Measurements from ENCODE around the gene DNAJB6.
A peak's percentile ranks its signal among the peaks of the same experiment; 100 is the strongest.

DNAJB6 gene

DNA sequence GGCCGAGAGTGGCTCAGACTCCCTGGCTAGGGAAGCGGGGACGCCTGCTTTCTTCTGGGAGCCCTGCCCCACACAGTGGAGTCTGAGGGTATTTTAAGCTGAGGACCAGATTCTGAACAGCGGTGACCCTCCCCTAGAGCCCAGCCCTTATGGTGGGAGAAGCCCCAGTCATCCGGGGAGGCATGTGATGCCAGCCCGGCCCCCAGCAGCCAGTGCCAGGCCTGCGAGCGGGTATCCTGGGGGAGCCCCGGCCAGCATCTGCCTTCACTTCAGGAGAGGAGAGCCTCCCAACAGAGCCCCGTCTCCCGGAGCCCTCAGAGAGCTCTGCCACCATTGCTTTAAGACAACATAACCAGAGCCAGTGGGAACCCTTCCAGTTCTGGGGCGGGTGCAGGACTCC, 41.5 kb upstream of the DNAJB6 start:
- H3K4me3 ChIP-seq (ENCODE audit: control insufficient read depth, low read depth, low read length): no peak overlapping the region
- no peak for DNase-seq (ENCODE audit: low read depth)
- TF ChIP-seq, protein P1, sequence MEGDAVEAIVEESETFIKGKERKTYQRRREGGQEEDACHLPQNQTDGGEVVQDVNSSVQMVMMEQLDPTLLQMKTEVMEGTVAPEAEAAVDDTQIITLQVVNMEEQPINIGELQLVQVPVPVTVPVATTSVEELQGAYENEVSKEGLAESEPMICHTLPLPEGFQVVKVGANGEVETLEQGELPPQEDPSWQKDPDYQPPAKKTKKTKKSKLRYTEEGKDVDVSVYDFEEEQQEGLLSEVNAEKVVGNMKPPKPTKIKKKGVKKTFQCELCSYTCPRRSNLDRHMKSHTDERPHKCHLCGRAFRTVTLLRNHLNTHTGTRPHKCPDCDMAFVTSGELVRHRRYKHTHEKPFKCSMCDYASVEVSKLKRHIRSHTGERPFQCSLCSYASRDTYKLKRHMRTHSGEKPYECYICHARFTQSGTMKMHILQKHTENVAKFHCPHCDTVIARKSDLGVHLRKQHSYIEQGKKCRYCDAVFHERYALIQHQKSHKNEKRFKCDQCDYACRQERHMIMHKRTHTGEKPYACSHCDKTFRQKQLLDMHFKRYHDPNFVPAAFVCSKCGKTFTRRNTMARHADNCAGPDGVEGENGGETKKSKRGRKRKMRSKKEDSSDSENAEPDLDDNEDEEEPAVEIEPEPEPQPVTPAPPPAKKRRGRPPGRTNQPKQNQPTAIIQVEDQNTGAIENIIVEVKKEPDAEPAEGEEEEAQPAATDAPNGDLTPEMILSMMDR (conservative IDR thresholded peaks at IDR 0.05; ENCODE audit: control insufficient read depth, insufficient read depth, low read depth, low read length): no peak

DNA sequence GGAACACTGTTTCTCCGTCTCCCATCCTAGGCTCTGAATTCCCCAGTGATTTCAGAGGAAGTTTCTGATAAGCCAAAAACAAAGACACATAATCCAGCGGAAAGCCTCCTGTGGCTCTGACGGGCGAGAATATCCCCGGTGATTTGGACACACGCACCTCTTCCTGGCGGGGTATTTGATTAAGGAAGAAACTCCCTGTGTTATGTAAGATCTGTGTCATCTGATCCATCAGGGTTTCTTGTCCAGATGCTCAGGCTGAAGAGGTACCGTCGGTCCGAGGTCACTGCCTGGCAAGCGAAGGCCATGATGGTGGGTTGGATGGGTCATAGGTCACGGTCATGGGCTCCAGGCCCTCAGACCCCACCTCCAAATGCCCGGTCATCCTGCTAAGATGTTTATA, 39.6 kb upstream of the DNAJB6 start:
- no peak overlapping the region for H3K4me3 ChIP-seq (ENCODE audit: control insufficient read depth, low read depth, low read length)
- DNase-seq (ENCODE audit: low read depth): no peak
- TF ChIP-seq, protein P1 (conservative IDR thresholded peaks at IDR 0.05; ENCODE audit: control insufficient read depth, insufficient read depth, low read depth, low read length): no peak

DNA sequence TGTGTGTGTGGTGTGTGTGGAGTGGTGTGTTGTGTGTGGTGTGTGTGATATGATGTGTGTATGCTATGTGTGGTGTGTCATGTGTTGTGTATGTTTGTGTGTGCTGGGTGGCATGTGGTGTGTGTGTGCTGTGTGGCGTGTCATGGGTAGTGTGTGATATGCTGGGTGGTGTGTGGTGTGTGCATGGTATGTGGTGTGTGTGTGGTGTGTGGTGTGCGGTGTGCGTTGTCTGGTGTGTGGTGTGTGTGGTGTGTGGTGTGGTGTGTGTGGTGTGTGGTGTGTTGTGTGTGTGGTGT, 37.5 kb upstream of the DNAJB6 start:
- H3K4me3 ChIP-seq (ENCODE audit: control insufficient read depth, low read depth, low read length): no peak overlapping the region
- no peak for DNase-seq (ENCODE audit: low read depth)
- TF ChIP-seq, protein P1 (conservative IDR thresholded peaks at IDR 0.05; ENCODE audit: control insufficient read depth, insufficient read depth, low read depth, low read length): no peak

DNA sequence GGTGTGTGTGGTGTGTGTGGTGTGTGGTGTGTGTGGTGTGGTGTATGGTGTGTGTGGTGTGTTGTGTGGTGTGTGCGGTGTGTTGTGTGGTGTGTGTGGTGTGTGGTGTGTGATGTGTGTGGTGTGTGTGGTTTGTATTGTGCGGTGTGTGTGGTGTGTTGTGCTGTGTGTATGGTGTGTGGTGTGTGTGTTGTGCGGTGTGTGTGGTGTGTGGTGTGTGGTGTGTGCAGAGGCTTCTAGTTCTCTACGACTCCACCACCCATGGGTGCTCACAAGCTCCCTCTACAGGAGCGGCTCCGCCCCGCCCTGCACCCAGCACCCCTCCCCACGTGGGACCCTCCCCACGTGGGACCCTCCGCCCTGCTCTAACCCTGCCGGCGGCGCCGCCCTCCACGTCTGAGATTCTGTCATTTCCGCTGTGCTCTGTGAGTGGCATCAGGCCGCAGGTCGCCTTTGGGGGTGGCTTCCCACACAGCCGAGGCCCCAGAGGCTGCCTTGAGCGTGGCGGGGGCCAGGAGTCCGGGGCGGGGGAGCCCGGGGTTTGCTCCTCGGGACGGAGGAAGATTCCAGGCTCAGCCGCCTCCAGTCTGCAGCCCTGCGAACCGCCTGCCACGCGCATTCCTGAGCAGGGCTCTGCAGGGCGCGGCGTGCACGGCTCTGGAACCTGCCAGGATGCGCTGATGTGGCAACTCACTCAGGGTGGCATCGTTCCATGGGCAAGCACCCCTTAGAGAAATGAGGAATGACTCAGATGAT, 37.0 kb upstream of the DNAJB6 start:
- peak overlapping the region; percentile 10 for H3K4me3 ChIP-seq (ENCODE audit: control insufficient read depth, low read depth, low read length)
- no peak for DNase-seq (ENCODE audit: low read depth)
- TF ChIP-seq, protein P1 (conservative IDR thresholded peaks at IDR 0.05; ENCODE audit: control insufficient read depth, insufficient read depth, low read depth, low read length): peak; percentile 15

DNA sequence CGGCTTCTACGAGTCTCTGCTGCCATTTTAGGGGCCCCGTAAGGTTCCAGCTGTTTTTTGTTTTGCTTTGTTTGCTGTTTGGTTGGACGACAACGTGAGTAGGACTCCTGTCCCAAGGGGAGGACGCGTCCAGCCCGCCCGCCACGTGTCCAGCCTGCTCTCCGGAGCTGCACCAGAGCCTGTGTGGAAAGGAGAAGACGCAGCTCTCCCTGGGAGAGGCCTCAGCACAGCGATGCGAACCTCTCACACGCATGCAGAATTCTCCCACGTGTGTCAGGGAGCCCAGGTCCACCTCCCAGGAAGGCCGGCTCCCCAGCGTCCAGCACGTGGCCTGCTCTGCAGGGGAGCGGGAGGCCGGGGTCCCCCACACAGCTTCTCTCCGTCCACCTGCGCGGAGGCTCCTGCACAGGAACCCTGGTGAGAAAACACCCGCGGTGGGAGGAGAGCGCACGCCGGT, 36.4 kb upstream of the DNAJB6 start:
- TF ChIP-seq, protein P1 (conservative IDR thresholded peaks at IDR 0.05; ENCODE audit: control insufficient read depth, insufficient read depth, low read depth, low read length): no peak
- peak; percentile 51 for DNase-seq (ENCODE audit: low read depth)
- peak overlapping the region; percentile 10 for H3K4me3 ChIP-seq (ENCODE audit: control insufficient read depth, low read depth, low read length)

DNA sequence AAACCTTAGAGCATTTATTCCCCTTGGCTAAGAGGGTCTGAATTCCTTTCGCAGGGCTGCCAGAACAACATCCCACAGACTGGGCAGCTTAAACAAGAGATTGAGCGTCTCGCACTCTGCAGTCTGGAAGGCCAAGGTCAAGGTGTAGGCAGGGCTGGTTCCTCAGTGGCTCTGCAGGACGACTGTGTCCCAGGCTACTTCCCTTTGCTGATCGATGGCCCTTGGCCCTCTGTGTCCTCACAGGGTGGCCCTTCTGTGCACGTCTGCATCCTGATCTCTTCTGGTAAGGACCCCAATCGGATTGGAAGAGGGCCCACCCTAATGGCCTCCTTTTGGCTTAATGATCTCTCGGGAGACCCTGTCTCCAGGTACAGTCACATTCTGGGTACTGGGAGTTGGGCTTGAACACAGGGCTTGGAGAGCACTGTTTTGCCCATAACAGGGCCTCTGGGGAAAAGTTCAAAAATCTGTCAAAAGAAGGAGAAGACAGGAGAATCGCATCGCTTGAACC, 35.1 kb upstream of the DNAJB6 start:
- TF ChIP-seq, protein P1 (conservative IDR thresholded peaks at IDR 0.05; ENCODE audit: control insufficient read depth, insufficient read depth, low read depth, low read length): no peak
- DNase-seq (ENCODE audit: low read depth): no peak
- no peak overlapping the region for H3K4me3 ChIP-seq (ENCODE audit: control insufficient read depth, low read depth, low read length)
